GM23248 (cell line): Measurements from ENCODE around the gene RHNO1. TPM values are rescaled to one million over a fixed set of nuclear protein-coding genes. Genes with fewer than 3 reads are reported as not detected.

Experiments
- DNase-seq: peaks from one replicate; pipeline ENCODE4 v3.0.0-alpha.2; 2015
- H2AFZ ChIP-seq: fragments of 200-600 bp; sonication (generic); 2 replicates; pipeline ENCODE4 v1.6.1; 2016; ENCODE audit warnings: antibody characterized with exemption
- H3F3A ChIP-seq: fragments of 200-600 bp; sonication (generic); 2 replicates; pipeline ENCODE4 v1.6.1; 2016; ENCODE audit warnings: mild to moderate bottlenecking, antibody characterized with exemption, mixed run types; ENCODE audit not compliant: insufficient read depth
- H3K27ac ChIP-seq: fragments of 200-600 bp; sonication (generic); 2 replicates; pipeline ENCODE4 v1.5.1; 2016; ENCODE audit warnings: mild to moderate bottlenecking
- H3K27me3 ChIP-seq: fragments of 200-600 bp; sonication (generic); replicated peaks from 2 replicates; pipeline ENCODE4 v1.6.1; 2016; ENCODE audit warnings: mild to moderate bottlenecking; ENCODE audit not compliant: insufficient read depth
- H3K36me3 ChIP-seq: fragments of 200-600 bp; sonication (generic); 2 replicates; pipeline ENCODE4 v1.6.1; 2016; ENCODE audit warnings: low read depth, mild to moderate bottlenecking
- H3K4me1 ChIP-seq: fragments of 200-600 bp; sonication (generic); 2 replicates; pipeline ENCODE4 v1.6.1; 2016; ENCODE audit warnings: mild to moderate bottlenecking; ENCODE audit not compliant: insufficient read depth
- H3K4me2 ChIP-seq: fragments of 200-600 bp; sonication (generic); one replicate; pipeline ENCODE4 v1.6.1; 2016; ENCODE audit warnings: mild to moderate bottlenecking; ENCODE audit not compliant: unreplicated experiment
- H3K4me3 ChIP-seq: fragments of 200-600 bp; sonication (generic); 2 replicates; pipeline ENCODE4 v1.5.1; 2016; ENCODE audit warnings: mild to moderate bottlenecking
- H3K79me2 ChIP-seq: fragments of 200-600 bp; sonication (generic); 2 replicates; pipeline ENCODE4 v1.6.1; 2016; ENCODE audit warnings: mild to moderate bottlenecking; ENCODE audit not compliant: insufficient read depth
- H3K9ac ChIP-seq: fragments of 200-600 bp; sonication (generic); 2 replicates; pipeline ENCODE4 v1.6.1; 2016; ENCODE audit warnings: mild to moderate bottlenecking
- H3K9me2 ChIP-seq: fragments of 200-600 bp; sonication (generic); 2 replicates; pipeline ENCODE4 v1.6.1; 2016; ENCODE audit warnings: mixed run types, mild to moderate bottlenecking, moderate library complexity; ENCODE audit not compliant: insufficient read depth
- H3K9me3 ChIP-seq: fragments of 200-600 bp; sonication (generic); one replicate; pipeline ENCODE4 v1.6.1; 2017; ENCODE audit warnings: low read depth
- H4K20me1 ChIP-seq: fragments of 200-600 bp; sonication (generic); 2 replicates; pipeline ENCODE4 v1.6.0; 2016; ENCODE audit not compliant: insufficient read depth
- EZH2 ChIP-seq: fragments of 200-600 bp; sonication (generic); IDR thresholded peaks from 2 replicates; pipeline ENCODE4 v1.6.1; 2018; ENCODE audit warnings: antibody characterized with exemption, mild to moderate bottlenecking; ENCODE audit not compliant: insufficient read depth, poor library complexity, severe bottlenecking
- EZH2phosphoT487 ChIP-seq: fragments of 200-600 bp; sonication (generic); IDR thresholded peaks from 2 replicates; pipeline ENCODE4 v1.6.1; 2018; ENCODE audit warnings: antibody characterized with exemption, moderate library complexity, mild to moderate bottlenecking, low read depth; ENCODE audit not compliant: insufficient read depth
- WGBS, 2 experiments: methylation state at CpG; one replicate each; pipeline ENCODE4 v1.1.6; 2015 to 2017; ENCODE audit warnings: low lambda C conversion rate in 2 of 2, low coverage in 1 of 2; ENCODE audit errors: missing lambda C conversion rate in 2 of 2; 5-methylcytosine and 5-hydroxymethylcytosine counted together
- in situ Hi-C: fragments of 300-500 bp; cut with MboI; formaldehyde crosslinking; loops from 2 replicates; pipeline ENCODE4 v1.15.0; 2020
- polyA plus RNA-seq: library from polyadenylated mRNA; unstranded; fragments of >200 nt; fragmentation: Nextera tagmentation; extraction: Ambion mirVana; gene quantifications from 2 replicates; pipeline ENCODE4 v1.2.1, GENCODE V29; 2016
- total RNA-seq: library from RNA; depleted of rRNA; stranded (reverse); fragments of >200 nt; shearing (Covaris generic); gene quantifications from 2 replicates; pipeline ENCODE4 v1.2.3, GENCODE V29; 2014

The RHNO1 gene
- total and polyA plus RNA-seq, 2 experiments from 2014 or later: 27.6 to 38.4 TPM

DNA sequence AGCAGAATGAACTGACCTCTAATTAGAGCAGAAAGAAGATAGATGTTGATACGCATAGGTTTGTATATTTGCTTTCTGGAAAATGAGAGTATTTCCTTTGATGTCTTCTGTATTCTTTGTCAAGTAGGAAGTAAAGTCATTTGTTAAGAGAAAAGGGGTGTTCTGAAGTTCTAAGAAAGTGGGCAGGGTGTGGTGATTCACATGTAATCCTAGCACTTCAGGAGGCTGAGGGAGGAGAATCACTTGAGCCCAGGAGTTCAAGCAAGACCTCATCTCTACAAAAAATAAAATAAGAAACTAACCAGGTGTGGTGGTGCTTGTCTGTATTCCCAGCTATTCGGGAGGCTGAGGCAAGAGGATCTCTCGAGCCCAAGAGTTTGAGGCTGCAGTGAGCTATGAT lies 2.8 kb downstream of the RHNO1 start:
- in situ Hi-C loops: loop anchor here (10.0 kb wide), 1 partner anchor 155 kb away; no protein-coding TSS in a partner anchor
- peaks cover 10% of the 10 kb centered on the region for H3F3A ChIP-seq
- H3K9me3 ChIP-seq: no peaks in the 10 kb centered on the region
- H4K20me1 ChIP-seq: no peaks in the 10 kb centered on the region
- H2AFZ ChIP-seq: no peak overlapping the region
- H3K9me2 ChIP-seq: no peaks in the 10 kb centered on the region
- no peak for TF ChIP-seq EZH2phosphoT487
- TF ChIP-seq EZH2: no peak
- H3K4me2 ChIP-seq: no peak overlapping the region
- no peak overlapping the region for H3K27ac ChIP-seq
- WGBS, 2 experiments: 98 to 100% methylated on average over 3 of the region's 3 CpGs
- no peaks in the 10 kb centered on the region for H3K36me3 ChIP-seq
- H3K4me3 ChIP-seq: no peak overlapping the region
- peaks cover 81% of the 10 kb centered on the region for H3K79me2 ChIP-seq
- H3K27me3 ChIP-seq: no peaks in the 10 kb centered on the region
- peaks cover 16% of the 10 kb centered on the region for H3K4me1 ChIP-seq
- DNase-seq: no peak
- no peak overlapping the region for H3K9ac ChIP-seq

DNA sequence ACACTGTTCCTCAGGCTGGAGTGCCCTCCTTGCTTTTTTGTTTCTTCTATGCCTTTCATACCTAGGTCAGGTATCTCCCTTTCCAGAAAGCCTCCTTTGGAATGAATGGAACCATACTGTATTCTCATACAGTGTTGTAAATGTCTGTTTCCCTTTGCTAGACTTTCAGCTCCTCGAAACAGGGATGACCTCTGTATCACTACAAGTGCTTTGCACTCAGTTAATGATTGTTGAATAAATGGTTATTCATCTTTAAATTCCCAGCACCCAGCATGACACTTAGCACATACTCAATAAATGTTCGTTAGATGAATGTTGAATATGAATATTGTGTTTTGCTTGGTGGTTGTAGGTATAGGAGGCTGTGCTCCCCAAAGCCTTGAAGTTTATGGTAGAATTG lies 7.8 kb downstream of the RHNO1 start:
- WGBS, 2 experiments: 78 to 79% methylated on average over 2 of the region's 2 CpGs
- Histone ChIP-seq H4K20me1 (no peaks in the 10 kb centered on the region), H3K9me3 (no peaks in the 10 kb centered on the region), H3F3A (peaks cover 8% of the 10 kb centered on the region; the same call in 1 of the 2 replicates), H3K4me2 (no peak overlapping the region), H3K27me3 (no peaks in the 10 kb centered on the region), H2AFZ (no peak overlapping the region), H3K9me2 (no peaks in the 10 kb centered on the region), H3K27ac (no peak overlapping the region), H3K36me3 (0 out of 2 replicates have a peak, but pooled peaks cover 5% of the 10 kb centered on the region), H3K79me2 (peaks cover 42% of the 10 kb centered on the region), H3K4me1 (no peaks in the 10 kb centered on the region), H3K4me3 (no peak overlapping the region), H3K9ac (no peak overlapping the region)
- in situ Hi-C loops: loop anchor here (10.0 kb wide), 1 partner anchor 150 kb away; no protein-coding TSS in a partner anchor
- no peak for TF ChIP-seq EZH2
- TF ChIP-seq EZH2phosphoT487: no peak
- no peak for DNase-seq

DNA sequence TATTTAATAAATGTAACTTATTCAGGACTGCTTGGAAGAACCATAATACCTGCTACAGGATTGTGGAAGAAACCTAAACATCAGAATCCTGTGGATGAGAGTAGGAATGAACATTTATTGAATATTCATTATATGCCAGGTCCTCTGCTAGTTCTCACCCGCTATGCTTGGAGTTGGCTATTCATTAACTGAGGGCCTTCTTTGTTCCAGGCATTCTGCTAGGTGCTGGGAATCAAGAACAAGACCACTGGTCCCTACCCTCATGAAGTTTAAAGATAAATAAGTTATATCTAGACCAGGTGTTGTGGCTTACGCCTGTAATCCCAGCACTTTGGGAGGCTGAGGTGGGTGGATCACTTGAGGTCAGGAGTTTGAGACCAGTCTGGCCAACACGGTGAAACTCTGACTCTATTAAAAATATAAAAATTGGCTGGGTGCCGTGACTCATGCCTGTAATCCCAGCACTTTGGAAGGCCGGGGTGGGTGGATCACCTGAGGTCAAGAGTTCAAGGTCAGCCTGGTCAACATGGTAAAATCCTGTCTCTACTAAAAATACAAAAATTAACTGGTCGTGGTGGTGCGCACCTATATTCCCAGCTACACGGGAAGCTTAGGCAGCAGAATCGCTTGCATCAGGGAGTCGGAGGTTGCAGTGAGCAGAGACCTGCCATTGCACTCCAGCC lies 9.9 kb downstream of the RHNO1 start:
- Histone ChIP-seq H3F3A (peaks cover 14% of the 10 kb centered on the region), H3K9ac (no peak overlapping the region)
- in situ Hi-C loops: loop anchor here (10.0 kb wide), 1 partner anchor 148 kb away; no protein-coding TSS in a partner anchor

DNA sequence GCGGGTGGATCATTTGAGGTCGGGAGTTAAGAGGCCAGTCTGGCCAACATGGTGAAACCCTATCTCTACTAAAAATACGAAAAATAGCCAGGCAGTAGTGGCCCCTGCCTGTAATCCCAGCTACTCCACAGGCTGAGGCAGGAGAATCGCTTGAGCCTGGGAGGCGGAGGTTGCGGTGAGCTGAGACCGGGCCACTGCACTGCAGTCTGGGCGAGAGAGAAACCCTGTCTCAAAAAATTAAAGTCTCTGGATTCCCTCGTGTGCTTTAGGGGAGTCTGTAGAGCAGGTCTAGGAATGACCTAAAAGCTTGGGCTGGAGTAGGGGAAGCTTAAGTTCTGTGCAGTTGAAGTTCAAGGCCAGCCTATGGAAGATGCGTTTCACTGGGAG lies 13.0 kb downstream of the RHNO1 start:
- Histone ChIP-seq H3K4me2 (peak overlapping the region; percentile 79), H4K20me1 (no peaks in the 10 kb centered on the region), H3K4me1 (peaks cover 16% of the 10 kb centered on the region), H3K79me2 (peaks cover 26% of the 10 kb centered on the region), H3K9me3 (no peaks in the 10 kb centered on the region), H3K9me2 (no peaks in the 10 kb centered on the region), H3K27ac (peak overlapping the region; percentile 92), H3K27me3 (no peaks in the 10 kb centered on the region), H3F3A (peaks cover 23% of the 10 kb centered on the region), H3K36me3 (0 out of 2 replicates have a peak, but pooled peaks cover 5% of the 10 kb centered on the region), H3K9ac (peak overlapping the region; percentile 95), H2AFZ (peak overlapping the region; percentile 95), H3K4me3 (peak overlapping the region; percentile 86)
- TF ChIP-seq EZH2: no peak
- no peak for TF ChIP-seq EZH2phosphoT487
- in situ Hi-C loops: no loop called here
- 62 to 69% methylated on average over 10 of the region's 10 CpGs for WGBS, 2 experiments
- DNase-seq: no peak

More for the DNA sequence above, 9.9 kb downstream of the RHNO1 start:
- 84% methylated on average over 10 of the region's 10 CpGs for WGBS, 2 experiments
- H3K9me2 ChIP-seq: no peaks in the 10 kb centered on the region
- no peak overlapping the region for H3K27ac ChIP-seq
- no peaks in the 10 kb centered on the region for H3K9me3 ChIP-seq
- no peak overlapping the region for H3K4me2 ChIP-seq
- H3K4me1 ChIP-seq: no peaks in the 10 kb centered on the region
- no peaks in the 10 kb centered on the region for H3K27me3 ChIP-seq
- no peak overlapping the region for H2AFZ ChIP-seq
- TF ChIP-seq EZH2 (no peak), EZH2phosphoT487 (no peak)
- DNase-seq: no peak
- H4K20me1 ChIP-seq: no peaks in the 10 kb centered on the region
- no peak overlapping the region for H3K4me3 ChIP-seq
- H3K79me2 ChIP-seq: peaks cover 25% of the 10 kb centered on the region
- H3K36me3 ChIP-seq: 0 out of 2 replicates have a peak, but pooled peaks cover 5% of the 10 kb centered on the region
